GM18858 (cell line): ENCODE measurements around the gene MAGED1.

Experiments used
- ATAC-seq: cut with Tn5 transposase; IDR thresholded peaks from one replicate; pipeline ENCODE4 v1.9.1; 2021; ENCODE audit not compliant: unreplicated experiment

Gene MAGED1

DNA sequence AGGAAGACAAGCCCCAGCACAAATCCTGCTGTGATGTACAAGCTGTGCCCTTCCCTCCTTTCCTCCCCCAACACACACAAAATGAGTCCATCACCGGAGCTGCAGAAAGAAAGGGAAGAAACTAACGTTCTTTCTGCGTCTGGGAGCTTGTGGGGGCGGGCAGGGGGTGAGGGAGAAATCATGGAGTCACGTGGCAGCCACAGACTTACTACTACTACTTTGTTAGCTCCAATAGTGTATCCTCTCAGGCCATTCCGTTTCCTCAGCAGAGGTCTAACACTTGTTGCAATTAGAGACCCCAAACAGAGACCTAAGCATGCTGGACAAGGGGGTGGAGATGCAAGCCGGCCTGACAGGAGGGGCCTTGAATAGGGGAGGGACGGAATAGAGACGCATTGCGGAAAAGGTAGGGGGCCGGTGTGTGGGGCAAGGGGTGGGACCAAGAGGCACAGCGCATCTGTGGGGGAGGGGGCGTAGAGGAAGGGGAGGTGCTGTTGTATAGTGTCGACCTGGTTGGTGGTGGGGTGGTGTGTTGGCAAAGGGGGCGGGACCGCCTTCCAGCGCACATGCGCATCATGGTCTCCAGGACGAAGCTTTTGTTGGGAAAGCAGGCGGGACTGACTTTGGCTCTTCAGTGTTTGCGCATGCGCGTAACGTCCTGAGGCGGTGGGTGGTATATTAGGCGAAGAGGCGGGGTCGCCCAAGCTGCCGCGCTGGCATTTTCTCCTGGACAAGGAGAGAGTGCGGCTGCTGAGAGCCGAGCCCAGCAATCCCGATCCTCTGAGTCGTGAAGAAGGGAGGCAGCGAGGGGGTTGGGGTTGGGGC lies at the start of gene MAGED1:
MAGED1 (plus strand) TSS at position 703 of the 825 bp plus-strand sequence. CDS start 682 bp downstream, outside the sequence.
- peak; percentile 55 for ATAC-seq

DNA sequence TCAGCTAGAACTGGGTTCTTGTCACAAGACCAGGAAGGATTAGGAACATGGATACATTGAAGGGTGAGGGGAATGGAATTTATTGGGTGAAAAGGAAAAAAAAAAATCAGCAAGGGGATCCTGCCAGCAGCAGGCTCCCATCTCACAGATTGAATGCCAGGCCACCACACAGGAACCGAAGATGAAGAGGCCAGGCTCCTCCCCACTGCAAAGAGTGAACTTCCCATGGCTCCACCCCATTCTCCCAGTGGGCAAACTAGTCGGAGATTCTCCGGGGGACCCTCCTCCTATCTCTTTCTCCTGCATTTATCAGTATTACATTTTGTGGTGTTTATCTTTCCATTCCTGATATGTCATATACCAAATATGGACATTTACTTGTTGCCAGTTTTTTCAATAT lies 46.0 kb upstream of the MAGED1 start:
- ATAC-seq, result no peak

DNA sequence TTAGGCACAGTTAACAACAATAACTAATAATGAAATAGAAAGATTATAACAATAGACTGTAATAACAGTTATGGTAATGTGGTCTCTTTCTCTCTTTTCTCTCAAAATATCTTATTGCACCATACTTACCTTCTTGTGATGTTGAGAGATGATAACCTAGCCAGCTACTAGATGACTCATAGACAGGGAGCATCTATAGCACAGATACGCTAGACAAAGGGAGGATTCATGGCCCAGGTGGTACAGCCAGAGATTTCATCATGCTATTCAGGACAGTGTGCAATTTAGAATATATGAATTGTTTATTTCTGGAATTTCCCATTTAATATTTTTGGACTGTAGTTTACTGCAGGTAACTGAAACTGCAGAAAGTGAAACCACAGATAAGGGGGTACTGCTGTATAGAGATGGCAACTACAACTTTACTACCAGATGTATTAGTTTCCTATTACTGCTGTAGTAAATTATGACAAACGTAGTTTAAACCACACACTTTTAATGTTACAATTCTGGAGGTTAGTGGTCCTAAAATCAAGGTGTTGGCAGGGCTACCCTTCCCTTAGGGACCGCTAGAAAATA lies 41.8 kb upstream of the MAGED1 start:
- peak; percentile 74 for ATAC-seq

GRCh38 chrX:51852096-51852495 lies 41.3 kb upstream of the MAGED1 start:
- no peak for ATAC-seq

- ATAC-seq, result no peak
These were observed 40.8 kb upstream of the MAGED1 start for GRCh38 chrX:51852621-51853020.

GRCh38 chrX:51853251-51853650 lies 40.2 kb upstream of the MAGED1 start:
- ATAC-seq, result no peak

- ATAC-seq, result no peak
These were observed 37.7 kb upstream of the MAGED1 start for GRCh38 chrX:51855698-51856097.

- no peak for ATAC-seq
These were observed 36.2 kb upstream of the MAGED1 start for GRCh38 chrX:51857159-51857733.

GRCh38 chrX:51860679-51861078 lies 32.7 kb upstream of the MAGED1 start:
- no peak for ATAC-seq

DNA sequence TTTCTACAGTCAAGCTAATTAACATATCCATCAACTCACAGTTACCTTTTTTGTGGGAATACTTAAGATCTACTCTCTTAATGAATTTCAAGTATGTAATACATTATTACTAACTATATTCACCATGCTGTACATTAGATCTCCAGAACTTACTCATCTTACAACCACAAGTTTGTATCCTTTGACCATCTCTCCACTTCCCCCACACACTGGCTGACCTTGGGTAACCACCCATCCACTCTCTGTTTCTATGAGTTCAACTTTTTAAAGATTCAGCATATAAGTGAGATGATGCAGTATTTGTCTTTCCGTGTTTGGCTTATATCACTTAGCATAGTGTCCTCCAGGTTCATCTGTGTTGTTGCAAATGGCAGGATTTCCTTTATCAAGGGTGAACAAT lies 30.5 kb upstream of the MAGED1 start:
- ATAC-seq, result peak; percentile 86

DNA sequence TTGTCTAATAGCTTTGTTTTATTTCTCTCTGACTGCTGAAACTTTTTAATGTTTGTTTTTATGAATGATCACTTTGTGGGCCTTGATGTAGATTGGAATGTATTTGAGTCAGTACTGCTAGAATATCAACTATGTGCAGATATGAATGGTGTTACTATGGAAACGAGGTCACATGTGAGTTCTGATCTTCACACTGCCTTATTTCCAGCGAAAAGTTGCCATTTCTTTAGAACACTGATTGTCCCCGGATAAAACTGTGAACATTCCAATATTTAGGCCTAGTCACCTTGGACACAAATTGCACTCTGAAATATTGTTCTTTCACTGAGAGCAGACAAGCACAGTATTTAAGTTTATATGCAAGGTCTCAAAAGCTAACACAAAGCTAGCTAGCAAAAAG lies 27.2 kb upstream of the MAGED1 start:
- no peak for ATAC-seq

- no peak for ATAC-seq
These were observed 25.8 kb upstream of the MAGED1 start for GRCh38 chrX:51867626-51868025.

DNA sequence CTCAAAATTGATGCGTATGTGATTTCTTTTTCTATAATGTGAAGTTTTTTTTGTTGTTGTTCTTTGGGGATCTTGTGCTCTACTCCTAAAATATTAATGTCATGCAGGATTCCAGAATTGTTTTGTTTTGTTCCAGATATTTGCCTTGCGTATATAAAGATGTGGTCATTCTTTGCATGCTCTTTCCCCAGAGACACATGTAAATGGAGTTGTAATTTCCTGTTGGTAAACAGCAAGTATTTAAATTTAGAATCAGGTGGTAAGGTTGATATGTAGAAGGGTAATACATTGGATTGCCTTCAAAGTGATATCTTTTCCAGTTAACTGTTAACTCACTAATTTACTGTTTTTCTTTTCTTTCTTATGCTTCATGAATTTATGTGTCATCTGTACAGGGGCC lies 23.1 kb upstream of the MAGED1 start:
- no peak for ATAC-seq

GRCh38 chrX:51874123-51874522 lies 19.3 kb upstream of the MAGED1 start:
- no peak for ATAC-seq

- ATAC-seq, result no peak
These were observed 17.0 kb upstream of the MAGED1 start for GRCh38 chrX:51876441-51876840.

DNA sequence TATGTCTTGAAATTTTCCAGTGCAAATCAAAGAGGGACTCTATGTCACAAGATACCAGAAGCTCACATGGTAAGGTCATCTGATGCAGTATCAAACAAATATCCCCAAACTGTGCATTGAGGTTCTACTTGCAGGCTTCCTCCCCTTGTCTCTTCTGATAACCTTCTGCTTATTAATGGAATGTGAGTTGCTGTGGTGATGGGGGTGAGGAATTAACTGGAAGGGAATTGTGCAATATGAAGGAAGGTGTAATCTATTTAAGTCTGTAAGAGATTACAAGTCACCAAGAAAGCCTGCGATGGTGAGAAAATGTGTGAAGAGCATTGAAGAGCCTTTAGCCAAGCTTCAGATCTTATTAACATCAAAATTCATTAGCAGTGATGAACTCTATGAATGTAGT lies 15.4 kb upstream of the MAGED1 start:
- no peak for ATAC-seq

DNA sequence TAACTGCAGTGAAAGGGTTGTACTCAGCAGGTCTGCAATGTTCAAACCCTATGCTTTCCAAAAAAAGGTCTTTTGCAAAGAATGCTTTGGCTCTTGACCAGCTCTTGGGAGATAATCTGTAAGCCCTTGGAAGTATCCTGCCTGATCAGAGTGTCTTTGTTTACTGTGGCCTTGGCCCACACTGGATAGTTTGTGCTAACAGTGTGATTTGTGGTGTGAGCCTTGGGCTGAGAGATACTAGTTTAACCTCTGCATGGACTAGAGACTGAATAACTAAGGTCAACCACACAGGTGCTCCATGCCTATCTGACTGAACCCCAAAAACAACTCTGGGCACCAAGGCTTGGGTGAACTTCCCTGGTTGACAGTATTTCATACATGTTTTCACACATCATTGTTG lies 3.6 kb upstream of the MAGED1 start:
- no peak for ATAC-seq

DNA sequence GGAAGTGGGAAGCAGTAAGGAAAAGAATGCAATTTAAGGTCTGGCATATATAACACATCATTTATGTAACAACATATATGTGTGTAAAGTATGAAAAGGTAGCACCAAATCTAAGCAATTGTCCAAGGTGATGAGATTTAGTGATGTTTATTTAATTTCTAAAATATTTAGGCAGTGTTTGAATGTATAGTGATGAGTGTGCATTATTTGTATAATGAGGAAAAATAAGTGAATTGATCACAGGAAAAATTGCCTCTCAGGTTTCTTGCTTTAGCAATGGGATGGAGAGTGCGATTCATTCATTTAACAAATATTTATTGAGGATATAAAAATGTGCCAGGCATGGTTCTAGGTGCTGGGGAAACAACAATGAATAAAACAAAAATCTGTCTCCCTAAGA lies 2.2 kb upstream of the MAGED1 start:
- no peak for ATAC-seq

DNA sequence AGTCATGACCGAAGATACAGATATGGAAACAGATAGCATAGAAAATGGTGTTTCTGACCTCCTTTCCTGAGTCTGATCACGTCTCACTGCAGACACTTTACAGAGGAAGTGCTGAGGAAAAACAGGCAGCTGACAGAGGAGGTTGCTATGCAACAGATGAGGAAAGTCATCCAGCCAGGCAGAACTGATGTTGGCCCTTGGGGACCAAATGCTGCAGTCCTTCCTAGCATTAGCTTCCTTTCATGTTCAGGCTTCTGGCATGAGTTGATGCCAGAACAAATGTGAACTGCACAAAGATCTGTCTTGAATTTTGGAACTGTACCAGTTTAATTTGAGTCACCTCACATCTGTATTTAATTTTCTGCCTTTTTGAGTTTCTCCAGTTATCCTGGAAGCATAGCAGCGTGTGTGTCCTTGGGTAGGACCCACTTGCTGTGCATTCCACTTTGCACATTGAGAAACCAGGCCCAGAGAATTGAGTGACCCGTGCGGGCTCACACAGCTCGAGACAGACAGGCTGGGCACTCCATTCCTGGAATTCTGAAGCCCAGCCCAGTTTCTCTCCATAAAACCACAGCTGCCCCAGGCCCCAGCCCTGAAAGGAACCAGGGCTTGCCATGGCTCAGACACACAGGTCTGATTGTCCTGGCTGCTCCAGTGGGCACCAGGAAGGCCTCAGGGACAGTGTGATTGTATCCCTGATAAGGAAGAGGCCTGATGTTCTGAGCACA lies 1.4 kb upstream of the MAGED1 start:
- ATAC-seq, result no peak

DNA sequence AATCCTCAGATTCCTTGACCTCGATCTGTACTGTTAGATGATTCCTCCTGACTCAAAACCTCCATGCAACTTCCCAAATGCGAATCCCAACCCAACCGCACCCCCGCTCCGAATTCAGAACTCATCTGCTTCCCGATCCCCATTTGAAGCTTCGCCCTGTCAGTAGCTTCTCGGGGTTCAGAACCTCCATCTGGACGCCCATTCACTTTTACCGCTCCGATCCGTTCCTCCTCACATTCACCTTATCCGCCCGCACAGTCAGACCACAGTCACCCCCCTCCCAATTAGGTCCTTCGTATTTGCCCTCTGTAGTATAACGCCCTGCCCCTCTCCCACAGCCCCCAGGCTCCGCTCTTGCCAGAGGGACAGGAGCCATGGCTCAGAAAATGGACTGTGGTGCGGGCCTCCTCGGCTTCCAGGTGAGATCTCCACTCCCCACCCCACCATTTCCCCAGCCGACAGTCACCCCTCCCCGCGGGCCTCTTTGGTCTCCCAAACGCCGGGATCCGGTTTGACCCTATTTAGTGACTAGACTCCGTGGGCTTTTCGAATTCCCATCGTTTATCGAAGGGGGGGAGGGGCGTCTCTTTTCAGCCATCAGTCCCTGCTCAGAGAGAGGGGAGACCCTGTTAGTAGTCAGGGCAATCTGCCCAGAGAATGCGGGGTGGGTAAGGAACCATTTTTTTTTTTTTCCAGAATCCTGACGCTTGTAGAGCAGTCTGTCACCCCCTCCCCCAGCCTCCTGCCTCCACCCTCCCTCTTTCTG lies 691 bp downstream of the MAGED1 start:
- ATAC-seq, result no peak
